ENCODE results near the gene FILIP1L. TPM values are rescaled to one million over a fixed set of nuclear protein-coding genes. Genes with fewer than 3 reads are reported as not detected.
A peak's percentile ranks its signal among the peaks of the same experiment; 100 is the strongest.

FILIP1L gene
- polyA plus RNA-seq, 1 of the 3 experiments (the other 2 are of a cell fraction): 26.8 TPM

- H3K4me2 ChIP-seq: peak overlapping the region; percentile 35; the same call in 1 of the 2 replicates
- no peaks in the 10 kb centered on the region for H3K9me3 ChIP-seq
- H3K9ac ChIP-seq: no peak overlapping the region
- POLR2A ChIA-PET: no interaction called here
- no peaks in the 10 kb centered on the region for H3K9me2 ChIP-seq
- 0 out of 2 replicates have a peak overlapping the region, but pooled peaks have one; percentile 19 for H2AFZ ChIP-seq (ENCODE audit: low read depth)
- peak; percentile 54; the same call in 1 of the 2 replicates for TF ChIP-seq NFIC (IDR thresholded peaks at IDR 0.05; ENCODE audit: borderline replicate concordance)
- peak; percentile 41; the same call in 1 of the 2 replicates for TF ChIP-seq PBX3 (IDR thresholded peaks at IDR 0.05)
- no peak for TF ChIP-seq GABPA (IDR thresholded peaks at IDR 0.05; ENCODE audit: low read depth)
- peak; percentile 13; the same call in 1 of the 2 replicates for TF ChIP-seq JUND (IDR thresholded peaks at IDR 0.05)
- 0 out of 2 replicates have a peak, but pooled peaks have one; percentile 10 for TF ChIP-seq TCF12 (IDR thresholded peaks at IDR 0.05)
- no peaks in the 10 kb centered on the region for H3K36me3 ChIP-seq (replicated peaks in 1 of 2; ENCODE audit: control insufficient read depth in 1 of 2, insufficient read depth in 2 of 2, low read length in 1 of 2)
- peak overlapping the region in 1 of 2 experiments; percentile 29; a peak in 1 of 4 replicates for H3K27ac ChIP-seq (ENCODE audit: low read depth in 2 of 2, low read length in 1 of 2)
- CTCF ChIA-PET: no interaction called here
- H3K4me3 ChIP-seq (ENCODE audit: low read depth in 2 of 2, low read length in 1 of 2): no peak overlapping the region
- H3K79me2 ChIP-seq (ENCODE audit: insufficient read depth): no peaks in the 10 kb centered on the region
- DNase-seq: no peak
- no peaks in the 10 kb centered on the region for H3K27me3 ChIP-seq (ENCODE audit: insufficient read depth)
- no peaks in the 10 kb centered on the region for H4K20me1 ChIP-seq (ENCODE audit: insufficient read depth)
- WGBS (ENCODE audit: low lambda C conversion rate): 52% methylated on average over 3 of the region's 3 CpGs
- peaks cover 10% of the 10 kb centered on the region for H3F3A ChIP-seq (replicated peaks; ENCODE audit: insufficient read depth)
- H3K4me1 ChIP-seq (ENCODE audit: control insufficient read depth in 1 of 2, insufficient read depth in 2 of 2, low read depth in 1 of 2, low read length in 1 of 2): peaks cover 6 to 18% of the 10 kb centered on the region in 2 experiments; a peak in 3 of 4 replicates
Observed at GRCh38 chr3:99929745-99930139, 184.6 kb downstream of the FILIP1L start.

- H3K4me1 ChIP-seq (ENCODE audit: control insufficient read depth in 1 of 2, insufficient read depth in 2 of 2, low read depth in 1 of 2, low read length in 1 of 2): peaks cover 6 to 18% of the 10 kb centered on the region in 2 experiments; a peak in 3 of 4 replicates
- ChIA-PET POLR2A (no interaction called here), CTCF (no interaction called here)
- no peaks in the 10 kb centered on the region for H4K20me1 ChIP-seq (ENCODE audit: insufficient read depth)
- H3K9ac ChIP-seq: no peak overlapping the region
- no peaks in the 10 kb centered on the region for H3K9me2 ChIP-seq
- peak overlapping the region; percentile 35; the same call in 1 of the 2 replicates for H3K4me2 ChIP-seq
- H3K36me3 ChIP-seq (replicated peaks in 1 of 2; ENCODE audit: control insufficient read depth in 1 of 2, insufficient read depth in 2 of 2, low read length in 1 of 2): no peaks in the 10 kb centered on the region
- 89% methylated on average over 7 of the region's 7 CpGs for WGBS (ENCODE audit: low lambda C conversion rate)
- H3K79me2 ChIP-seq (ENCODE audit: insufficient read depth): no peaks in the 10 kb centered on the region
- DNase-seq: no peak
- H2AFZ ChIP-seq (ENCODE audit: low read depth): no peak overlapping the region
- H3K9me3 ChIP-seq: no peaks in the 10 kb centered on the region
- H3K27me3 ChIP-seq (ENCODE audit: insufficient read depth): no peaks in the 10 kb centered on the region
- TF ChIP-seq SIN3A (IDR thresholded peaks at IDR 0.05; ENCODE audit: borderline replicate concordance, low read depth, low read length): no peak
- TF ChIP-seq CTCF (IDR thresholded peaks at IDR 0.05): peak; percentile 27; the same call in 1 of the 2 replicates
- no peak for TF ChIP-seq FOSL2 (IDR thresholded peaks at IDR 0.05; ENCODE audit: borderline replicate concordance, low read depth)
- H3K4me3 ChIP-seq (ENCODE audit: low read depth in 2 of 2, low read length in 1 of 2): no peak overlapping the region
- H3K27ac ChIP-seq (ENCODE audit: low read depth in 2 of 2, low read length in 1 of 2): 0 out of 4 replicates have a peak overlapping the region, but pooled peaks of 1 of the 2 experiments have one; percentile 29
- peaks cover 10% of the 10 kb centered on the region for H3F3A ChIP-seq (replicated peaks; ENCODE audit: insufficient read depth)
Observed at GRCh38 chr3:99928771-99929744, 185.2 kb downstream of the FILIP1L start.

Data from SK-N-SH (cell line).